Liver (tissue), 3 donors: ENCODE results near the gene ACIN1.

Source experiments
- ATF3 ChIP-seq: IDR thresholded peaks from 2 replicates; pipeline ENCODE4 v1.6.1; 2016; ENCODE audit warnings: antibody characterized with exemption
- CTCF ChIP-seq: fragments of 150-350 bp; IDR thresholded peaks from 2 replicates; pipeline ENCODE4 v1.5.1; 2017; ENCODE audit warnings: improper control_type of control experiment, low read depth, low read length; ENCODE audit not compliant: missing input control
- FOXA1 ChIP-seq: IDR thresholded peaks from 2 replicates; pipeline ENCODE4 v1.6.1; 2016; ENCODE audit warnings: antibody characterized with exemption
- GABPA ChIP-seq, 2 donors: IDR thresholded peaks in 1 of 2; conservative IDR thresholded peaks in 1 of 2; 2 replicates each; pipeline ENCODE4 v1.6.1; 2016; ENCODE audit warnings: antibody characterized with exemption in 2 of 2, mild to moderate bottlenecking in 1 of 2, moderate library complexity in 1 of 2
- HNF4A ChIP-seq, 2 donors: conservative IDR thresholded peaks; 2 replicates each; pipeline ENCODE4 v1.6.1; 2016; ENCODE audit warnings: antibody characterized with exemption in 2 of 2, mild to moderate bottlenecking in 2 of 2
- JUND ChIP-seq, 2 donors: IDR thresholded peaks; 2 replicates each; pipeline ENCODE4 v1.6.1; 2016; ENCODE audit warnings: antibody characterized with exemption in 2 of 2
- NR2F2 ChIP-seq: IDR thresholded peaks from 2 replicates; pipeline ENCODE4 v1.6.1; 2016; ENCODE audit warnings: antibody characterized with exemption
- RAD21 ChIP-seq, 2 donors: IDR thresholded peaks; 2 replicates each; pipeline ENCODE4 v1.6.1; 2016; ENCODE audit warnings: antibody characterized with exemption in 2 of 2, mild to moderate bottlenecking in 2 of 2
- REST ChIP-seq: IDR thresholded peaks from 2 replicates; pipeline ENCODE4 v1.6.1; 2016; ENCODE audit warnings: antibody characterized with exemption, mild to moderate bottlenecking
- RXRA ChIP-seq, 2 donors: IDR thresholded peaks; 2 replicates each; pipeline ENCODE4 v1.6.1; 2017 to 2018; ENCODE audit warnings: antibody characterized with exemption in 2 of 2, mild to moderate bottlenecking in 1 of 2
- SP1 ChIP-seq: IDR thresholded peaks from 2 replicates; pipeline ENCODE4 v1.6.1; 2018; ENCODE audit warnings: antibody characterized with exemption, mild to moderate bottlenecking
- YY1 ChIP-seq: IDR thresholded peaks from 2 replicates; pipeline ENCODE4 v1.6.1; 2016; ENCODE audit warnings: antibody characterized with exemption, mild to moderate bottlenecking
- donor health status: healthy.
- donor health status: healthy.

- TF ChIP-seq CTCF: no peak
- no peak for TF ChIP-seq NR2F2
- TF ChIP-seq FOXA1: no peak
- TF ChIP-seq GABPA (IDR thresholded peaks at IDR 0.05 in 1 of 2, conservative IDR thresholded peaks at IDR 0.05 in 1 of 2): no peak
- TF ChIP-seq ATF3: no peak
- no peak for TF ChIP-seq RAD21 (IDR thresholded peaks at IDR 0.05)
- no peak for TF ChIP-seq SP1
- no peak for TF ChIP-seq YY1
- TF ChIP-seq REST: no peak
- TF ChIP-seq RXRA (IDR thresholded peaks at IDR 0.05): no peak
- TF ChIP-seq JUND (IDR thresholded peaks at IDR 0.05): no peak
- no peak for TF ChIP-seq HNF4A (conservative IDR thresholded peaks at IDR 0.05)
Measured at GRCh38 chr14:23055621-23056144, 39.3 kb downstream of the ACIN1 start.
